A549 (cell line): ENCODE data around the gene POP4. TPM values are rescaled to one million over a fixed set of nuclear protein-coding genes. Genes with fewer than 3 reads are reported as not detected.

Experiments
- ATAC-seq, 2 experiments: fragments of 200-7000 bp in 1 of 2; fragments of >200 bp in 1 of 2; cut with Nextera tagmentation in 1 of 2; cut with Tn5 transposase in 1 of 2; 3 replicates each; pipeline versions ENCODE4 v1.8.0 to v1.9.1; 2018 to 2020; ENCODE audit warnings: mild to moderate bottlenecking in 1 of 2, moderate library complexity in 1 of 2
- CTCF ChIA-PET: fragments of 300-600 bp; sonication (Branson Sonifier 250); formaldehyde crosslinking; extraction: SDS; loops from one replicate; lab custom pipeline; 2021; ENCODE audit warnings: antibody characterized with exemption, inconsistent platforms; lab: Yijun Ruan, JAX
- POLR2A ChIA-PET: fragments of 350-600 bp; formaldehyde crosslinking; extraction: SDS; loops from one replicate; lab custom pipeline; 2021; ENCODE audit warnings: antibody characterized with exemption, inconsistent platforms; lab: Yijun Ruan, JAX
- DNase-seq, 2 experiments: peaks; one replicate each; pipeline versions ENCODE4 v3.0.0 to v3.0.0-alpha.2; 2011 to 2016; ENCODE audit warnings: low read depth in 1 of 2, low spot score in 1 of 2
- FAIRE-seq: peaks from 2 replicates; lab custom pipeline; 2011; peaks lifted over from hg19 to GRCh38; lab: Jason Lieb, UNC
- H3K27ac ChIP-seq, 2 experiments: fragments of >200 bp; sonication (Bioruptor Twin); formaldehyde crosslinking; 3 replicates each; pipeline ENCODE4 v1.5.1; 2016 to 2017
- H3K4me1 ChIP-seq: fragments of >200 bp; sonication (Bioruptor Twin); formaldehyde crosslinking; 3 replicates; pipeline ENCODE4 v1.6.1; 2016
- H3K4me2 ChIP-seq: fragments of >200 bp; sonication (Bioruptor Twin); formaldehyde crosslinking; 3 replicates; pipeline ENCODE4 v1.6.1; 2016
- H3K4me3 ChIP-seq: fragments of >200 bp; sonication (Bioruptor Twin); formaldehyde crosslinking; 3 replicates; pipeline ENCODE4 v1.5.1; 2016
- H3K9me3 ChIP-seq: fragments of >200 bp; sonication (Bioruptor Twin); formaldehyde crosslinking; 3 replicates; pipeline ENCODE4 v1.6.1; 2016
- BHLHE40 ChIP-seq: IDR thresholded peaks from 2 replicates; pipeline ENCODE4 v1.6.1; 2012; ENCODE audit warnings: low read depth, low read length, inconsistent platforms
- CBX8 ChIP-seq: fragments of 200-600 bp; sonication (generic); IDR thresholded peaks from 2 replicates; pipeline ENCODE4 v1.6.1; 2016
- CEBPB ChIP-seq, 2 experiments: fragments of >200 bp in 1 of 2; sonication (Bioruptor Twin) in 1 of 2; formaldehyde crosslinking in 1 of 2; IDR thresholded peaks; 2 replicates each; pipeline ENCODE4 v1.6.1; 2012 to 2016
- CHD2 ChIP-seq: fragments of 150-350 bp; IDR thresholded peaks from 2 replicates; pipeline ENCODE4 v1.6.1; 2014; ENCODE audit warnings: low read length; ENCODE audit not compliant: partially characterized antibody
- EHF ChIP-seq: fragments of 250-450 bp; sonication (Bioruptor Pico); IDR thresholded peaks from 2 replicates; pipeline ENCODE4 v1.5.0; 2020; ENCODE audit warnings: mild to moderate bottlenecking
- EHMT2 ChIP-seq: fragments of 200-600 bp; sonication (generic); IDR thresholded peaks from 2 replicates; pipeline ENCODE4 v1.6.1; 2016; ENCODE audit warnings: antibody characterized with exemption, low read depth, mild to moderate bottlenecking, moderate library complexity
- FOSL2 ChIP-seq, 2 experiments: fragments of 450-650 bp in 1 of 2; fragments of >200 bp in 1 of 2; sonication (Bioruptor Twin) in 1 of 2; formaldehyde crosslinking; IDR thresholded peaks; 2 replicates each; pipeline versions ENCODE4 v1.5.0 to v1.6.1; 2016 to 2020; ENCODE audit warnings: mild to moderate bottlenecking in 1 of 2, moderate library complexity in 1 of 2
- FOXS1 ChIP-seq: fragments of 250-450 bp; sonication (Bioruptor Pico); IDR thresholded peaks from 2 replicates; pipeline ENCODE4 v1.5.0; 2020; ENCODE audit warnings: mild to moderate bottlenecking, moderate library complexity
- HEYL ChIP-seq: fragments of 250-450 bp; sonication (Bioruptor Pico); IDR thresholded peaks from 2 replicates; pipeline ENCODE4 v1.8.0; 2021; ENCODE audit warnings: mild to moderate bottlenecking, moderate library complexity
- HOXB13 ChIP-seq: fragments of 250-450 bp; sonication (Bioruptor Pico); IDR thresholded peaks from 2 replicates; pipeline ENCODE4 v1.5.0; 2020; ENCODE audit warnings: low read depth, mild to moderate bottlenecking, moderate library complexity
- HOXB5 ChIP-seq: fragments of 250-450 bp; sonication (Bioruptor Pico); IDR thresholded peaks from 2 replicates; pipeline ENCODE4 v1.5.0; 2020; ENCODE audit warnings: mild to moderate bottlenecking, moderate library complexity
- JUN ChIP-seq, 2 experiments: fragments of >200 bp; sonication (Bioruptor Twin); formaldehyde crosslinking; IDR thresholded peaks; 2 replicates in 1 of 2; 3 replicates in 1 of 2; pipeline ENCODE4 v1.6.1; 2016 to 2017
- MAX ChIP-seq: IDR thresholded peaks from 2 replicates; pipeline ENCODE4 v1.6.1; 2012
- MYC ChIP-seq: IDR thresholded peaks from 2 replicates; pipeline ENCODE4 v1.6.1; 2012; ENCODE audit warnings: mild to moderate bottlenecking, inconsistent platforms, low read length, improper control_type of control experiment, borderline replicate concordance
- NPAS2 ChIP-seq: fragments of 250-450 bp; sonication (Bioruptor Pico); IDR thresholded peaks from 2 replicates; pipeline ENCODE4 v1.8.0; 2022; ENCODE audit warnings: mild to moderate bottlenecking, moderate library complexity, borderline replicate concordance
- NR3C1 ChIP-seq: fragments of >200 bp; sonication (Bioruptor Twin); formaldehyde crosslinking; IDR thresholded peaks from 3 replicates; pipeline ENCODE4 v1.6.1; 2017
- PHF8 ChIP-seq: fragments of 200-600 bp; sonication (generic); IDR thresholded peaks from 2 replicates; pipeline ENCODE4 v1.6.1; 2016; ENCODE audit warnings: low read depth, mild to moderate bottlenecking, antibody characterized with exemption, moderate library complexity, borderline replicate concordance
- RNF2 ChIP-seq: fragments of 200-600 bp; sonication (generic); IDR thresholded peaks from 2 replicates; pipeline ENCODE4 v1.6.1; 2016; ENCODE audit warnings: low read depth, mild to moderate bottlenecking, antibody characterized with exemption, moderate library complexity, borderline replicate concordance
- SMC3 ChIP-seq: fragments of >200 bp; sonication (Bioruptor Twin); formaldehyde crosslinking; IDR thresholded peaks from 3 replicates; pipeline ENCODE4 v1.6.1; 2018; ENCODE audit warnings: inconsistent platforms
- TFCP2L1 ChIP-seq: fragments of 250-450 bp; sonication (Bioruptor Pico); IDR thresholded peaks from 2 replicates; pipeline ENCODE4 v1.5.0; 2021; ENCODE audit warnings: mild to moderate bottlenecking
- USF2 ChIP-seq: fragments of 450-650 bp; IDR thresholded peaks from 2 replicates; pipeline ENCODE4 v1.6.1; 2014; ENCODE audit warnings: antibody characterized with exemption
- ZFP36 ChIP-seq: fragments of 450-650 bp; IDR thresholded peaks from 2 replicates; pipeline ENCODE4 v1.6.1; 2014; ENCODE audit warnings: borderline replicate concordance; ENCODE audit not compliant: partially characterized antibody
- ZNF302 ChIP-seq: fragments of 250-450 bp; sonication (Bioruptor Pico); IDR thresholded peaks from 2 replicates; pipeline ENCODE4 v1.9.0; 2021; ENCODE audit warnings: inconsistent platforms, mild to moderate bottlenecking, moderate library complexity
- WGBS: methylation state at CpG from one replicate; pipeline ENCODE4 v1.1.6; 2017; ENCODE audit errors: missing lambda C conversion rate; 5-methylcytosine and 5-hydroxymethylcytosine counted together
- polyA plus RNA-seq, 4 experiments: library from polyadenylated mRNA; depleted of rRNA in 3 of 4; stranded (reverse); fragments of >200 nt; fragmentation: RNase III in 1 of 4; extraction: RNeasy Plus Mini Kit Qiagen cat#74134 plus additional on column Dnase treatment in 1 of 4; gene quantifications; 2 replicates in 3 of 4; 3 replicates in 1 of 4; pipeline ENCODE4 v1.2.3, GENCODE V29; 2011 to 2017
- TF ChIP-seq, protein P1 (sequence below): IDR thresholded peaks from 2 replicates; pipeline ENCODE4 v1.6.1; 2012
- TF ChIP-seq, protein P2 (sequence below): fragments of 250-450 bp; sonication (Bioruptor Pico); IDR thresholded peaks from 2 replicates; pipeline ENCODE4 v1.5.0; 2020; ENCODE audit warnings: low read depth, mild to moderate bottlenecking, moderate library complexity
- TF ChIP-seq, protein P3 (sequence below): fragments of 200-600 bp; sonication (generic); IDR thresholded peaks from 2 replicates; pipeline ENCODE4 v1.6.1; 2016; ENCODE audit warnings: antibody characterized with exemption, mild to moderate bottlenecking, moderate library complexity

POP4 gene
- polyA plus RNA-seq, 2 of the 4 experiments (the other 2 are of a cell fraction), result 202 to 208 TPM

- CTCF ChIA-PET, result interaction anchor here (0.7 to 15.9 kb wide), 9 partner anchors 8 to 97 kb away, joined by 3 to 282 read pairs (median 4); partner anchors contain the start of genes C19orf12 and POP4
- POLR2A ChIA-PET, result interaction anchor here (1.7 kb wide), 1 partner anchor 18 kb away, joined by 11 read pairs; the partner anchor contains the start of gene POP4
- H3K4me2 ChIP-seq, result no peak overlapping the region
- TF ChIP-seq USF2 (0 out of 2 replicates have a peak, but pooled peaks have one; percentile 42), EHF (CRISPR knock-in tag) (no peak)
- FAIRE-seq (no peak), DNase-seq (no peak), ATAC-seq (peak in 1 of 2 experiments; percentile 49; a peak in 3 of 6 replicates)
- no peak overlapping the region for H3K4me3 ChIP-seq
- no peak overlapping the region for H3K27ac ChIP-seq
- 50% methylated on average over 6 of the region's 6 CpGs for WGBS
- H3K4me1 ChIP-seq, result no peaks in the 10 kb centered on the region
- no peaks in the 10 kb centered on the region for H3K9me3 ChIP-seq
Observed at GRCh38 chr19:29624489-29625185, 18.6 kb downstream of the POP4 start.

DNA sequence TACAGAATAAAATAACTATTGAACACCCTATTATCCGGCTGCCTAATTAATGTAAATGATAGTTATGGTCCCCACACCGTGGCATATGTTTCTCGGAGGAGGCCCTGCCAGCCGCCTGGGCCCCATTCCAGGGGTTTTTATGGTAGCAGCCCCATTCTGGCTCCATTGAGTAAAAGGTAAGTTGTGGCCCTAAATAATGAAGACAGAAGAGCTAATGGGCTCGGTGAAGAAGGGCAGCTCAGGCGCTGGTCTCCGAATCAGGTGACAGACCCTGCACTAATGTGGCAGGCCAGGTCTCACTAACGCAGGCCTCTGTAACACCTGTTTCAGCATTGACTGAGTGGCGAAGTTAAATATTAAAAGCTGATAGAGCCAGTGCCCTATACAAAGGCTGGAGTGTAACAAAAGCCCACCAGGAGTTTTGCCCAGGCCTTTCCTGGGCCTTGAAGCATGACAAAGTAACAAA lies 19.1 kb downstream of the POP4 start:
- no peak for DNase-seq
- Histone ChIP-seq H3K4me1 (no peaks in the 10 kb centered on the region), H3K9me3 (no peaks in the 10 kb centered on the region), H3K4me2 (no peak overlapping the region), H3K4me3 (no peak overlapping the region), H3K27ac (no peak overlapping the region)
- CTCF ChIA-PET, result interaction anchor here (1.3 to 15.9 kb wide), 6 partner anchors 8 to 90 kb away, joined by 4 to 282 read pairs (median 6); partner anchors contain the start of genes C19orf12 and POP4
- TF ChIP-seq, protein P1, sequence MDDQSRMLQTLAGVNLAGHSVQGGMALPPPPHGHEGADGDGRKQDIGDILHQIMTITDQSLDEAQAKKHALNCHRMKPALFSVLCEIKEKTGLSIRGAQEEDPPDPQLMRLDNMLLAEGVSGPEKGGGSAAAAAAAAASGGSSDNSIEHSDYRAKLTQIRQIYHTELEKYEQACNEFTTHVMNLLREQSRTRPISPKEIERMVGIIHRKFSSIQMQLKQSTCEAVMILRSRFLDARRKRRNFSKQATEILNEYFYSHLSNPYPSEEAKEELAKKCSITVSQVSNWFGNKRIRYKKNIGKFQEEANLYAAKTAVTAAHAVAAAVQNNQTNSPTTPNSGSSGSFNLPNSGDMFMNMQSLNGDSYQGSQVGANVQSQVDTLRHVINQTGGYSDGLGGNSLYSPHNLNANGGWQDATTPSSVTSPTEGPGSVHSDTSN, result no peak
- no peak for TF ChIP-seq RNF2
- TF ChIP-seq NR3C1, result no peak
- no peak for TF ChIP-seq SMC3
- no peak for TF ChIP-seq HOXB5 (CRISPR knock-in tag)
- TF ChIP-seq, protein P2, sequence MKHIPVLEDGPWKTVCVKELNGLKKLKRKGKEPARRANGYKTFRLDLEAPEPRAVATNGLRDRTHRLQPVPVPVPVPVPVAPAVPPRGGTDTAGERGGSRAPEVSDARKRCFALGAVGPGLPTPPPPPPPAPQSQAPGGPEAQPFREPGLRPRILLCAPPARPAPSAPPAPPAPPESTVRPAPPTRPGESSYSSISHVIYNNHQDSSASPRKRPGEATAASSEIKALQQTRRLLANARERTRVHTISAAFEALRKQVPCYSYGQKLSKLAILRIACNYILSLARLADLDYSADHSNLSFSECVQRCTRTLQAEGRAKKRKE (CRISPR knock-in tag), result no peak
- TF ChIP-seq HOXB13 (CRISPR knock-in tag), result no peak
- TF ChIP-seq CBX8, result no peak
- TF ChIP-seq BHLHE40, result no peak
- no peak for TF ChIP-seq PHF8
- no peak for TF ChIP-seq NPAS2 (CRISPR knock-in tag)
- TF ChIP-seq FOXS1 (CRISPR knock-in tag), result no peak
- TF ChIP-seq ZFP36, result no peak
- ATAC-seq, result no peak
- WGBS, result 75% methylated on average over 9 of the region's 9 CpGs
- no peak for FAIRE-seq
- POLR2A ChIA-PET, result interaction anchor here (1.7 kb wide), 1 partner anchor 19 kb away, joined by 11 read pairs; the partner anchor contains the start of gene POP4

DNA sequence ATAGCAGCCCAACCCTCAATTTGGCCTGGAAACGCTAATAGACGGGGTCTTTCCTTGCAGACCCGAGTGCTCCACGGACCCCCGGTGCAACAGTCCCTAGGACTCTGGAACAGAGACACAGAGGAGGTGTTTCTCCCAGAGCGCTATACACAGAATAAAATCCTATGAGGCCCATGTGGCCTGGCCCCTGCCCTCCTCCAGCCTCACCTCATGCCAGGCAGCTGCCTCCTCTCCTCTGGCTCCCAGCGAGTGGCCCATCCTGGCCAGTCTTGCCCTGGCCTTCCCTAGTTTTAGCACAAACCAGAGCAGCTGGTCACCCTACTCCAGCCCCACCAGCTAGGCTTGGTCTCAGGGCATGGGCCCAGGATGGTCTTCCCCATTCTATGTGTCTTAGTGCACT lies 20.3 kb downstream of the POP4 start:
- Histone ChIP-seq H3K4me1 (no peaks in the 10 kb centered on the region), H3K27ac (no peak overlapping the region), H3K4me2 (no peak overlapping the region), H3K9me3 (no peaks in the 10 kb centered on the region), H3K4me3 (no peak overlapping the region)
- WGBS, result 81% methylated on average over 7 of the region's 7 CpGs
- no peak for FAIRE-seq
- no peak for ATAC-seq
- CTCF ChIA-PET, result interaction anchor here (0.9 to 15.9 kb wide), 6 partner anchors 9 to 104 kb away, joined by 3 to 282 read pairs (median 6); partner anchors contain the start of genes C19orf12 and POP4
- no peak for DNase-seq
- POLR2A ChIA-PET, result no interaction called here
- TF ChIP-seq, protein P3, sequence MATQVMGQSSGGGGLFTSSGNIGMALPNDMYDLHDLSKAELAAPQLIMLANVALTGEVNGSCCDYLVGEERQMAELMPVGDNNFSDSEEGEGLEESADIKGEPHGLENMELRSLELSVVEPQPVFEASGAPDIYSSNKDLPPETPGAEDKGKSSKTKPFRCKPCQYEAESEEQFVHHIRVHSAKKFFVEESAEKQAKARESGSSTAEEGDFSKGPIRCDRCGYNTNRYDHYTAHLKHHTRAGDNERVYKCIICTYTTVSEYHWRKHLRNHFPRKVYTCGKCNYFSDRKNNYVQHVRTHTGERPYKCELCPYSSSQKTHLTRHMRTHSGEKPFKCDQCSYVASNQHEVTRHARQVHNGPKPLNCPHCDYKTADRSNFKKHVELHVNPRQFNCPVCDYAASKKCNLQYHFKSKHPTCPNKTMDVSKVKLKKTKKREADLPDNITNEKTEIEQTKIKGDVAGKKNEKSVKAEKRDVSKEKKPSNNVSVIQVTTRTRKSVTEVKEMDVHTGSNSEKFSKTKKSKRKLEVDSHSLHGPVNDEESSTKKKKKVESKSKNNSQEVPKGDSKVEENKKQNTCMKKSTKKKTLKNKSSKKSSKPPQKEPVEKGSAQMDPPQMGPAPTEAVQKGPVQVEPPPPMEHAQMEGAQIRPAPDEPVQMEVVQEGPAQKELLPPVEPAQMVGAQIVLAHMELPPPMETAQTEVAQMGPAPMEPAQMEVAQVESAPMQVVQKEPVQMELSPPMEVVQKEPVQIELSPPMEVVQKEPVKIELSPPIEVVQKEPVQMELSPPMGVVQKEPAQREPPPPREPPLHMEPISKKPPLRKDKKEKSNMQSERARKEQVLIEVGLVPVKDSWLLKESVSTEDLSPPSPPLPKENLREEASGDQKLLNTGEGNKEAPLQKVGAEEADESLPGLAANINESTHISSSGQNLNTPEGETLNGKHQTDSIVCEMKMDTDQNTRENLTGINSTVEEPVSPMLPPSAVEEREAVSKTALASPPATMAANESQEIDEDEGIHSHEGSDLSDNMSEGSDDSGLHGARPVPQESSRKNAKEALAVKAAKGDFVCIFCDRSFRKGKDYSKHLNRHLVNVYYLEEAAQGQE, result no peak
- TF ChIP-seq MYC (no peak), CHD2 (no peak), CEBPB (IDR thresholded peaks at IDR 0.05) (no peak), JUN (IDR thresholded peaks at IDR 0.05) (no peak), FOSL2 (IDR thresholded peaks at IDR 0.05) (no peak), FOSL2 (CRISPR knock-in tag; IDR thresholded peaks at IDR 0.05) (no peak), FOXS1 (CRISPR knock-in tag) (no peak), MAX (no peak), BHLHE40 (no peak), ZNF302 (CRISPR knock-in tag) (no peak), TFCP2L1 (no peak), HEYL (CRISPR knock-in tag) (no peak), SMC3 (no peak), EHMT2 (no peak)
